HG03045 (cell line): ENCODE measurements around the gene GALNT2.

Source experiments
- ATAC-seq: cut with Tn5 transposase; IDR thresholded peaks from one replicate; pipeline ENCODE4 v1.9.1; 2021; ENCODE audit warnings: mild to moderate bottlenecking, moderate library complexity; ENCODE audit not compliant: unreplicated experiment

Gene GALNT2

DNA sequence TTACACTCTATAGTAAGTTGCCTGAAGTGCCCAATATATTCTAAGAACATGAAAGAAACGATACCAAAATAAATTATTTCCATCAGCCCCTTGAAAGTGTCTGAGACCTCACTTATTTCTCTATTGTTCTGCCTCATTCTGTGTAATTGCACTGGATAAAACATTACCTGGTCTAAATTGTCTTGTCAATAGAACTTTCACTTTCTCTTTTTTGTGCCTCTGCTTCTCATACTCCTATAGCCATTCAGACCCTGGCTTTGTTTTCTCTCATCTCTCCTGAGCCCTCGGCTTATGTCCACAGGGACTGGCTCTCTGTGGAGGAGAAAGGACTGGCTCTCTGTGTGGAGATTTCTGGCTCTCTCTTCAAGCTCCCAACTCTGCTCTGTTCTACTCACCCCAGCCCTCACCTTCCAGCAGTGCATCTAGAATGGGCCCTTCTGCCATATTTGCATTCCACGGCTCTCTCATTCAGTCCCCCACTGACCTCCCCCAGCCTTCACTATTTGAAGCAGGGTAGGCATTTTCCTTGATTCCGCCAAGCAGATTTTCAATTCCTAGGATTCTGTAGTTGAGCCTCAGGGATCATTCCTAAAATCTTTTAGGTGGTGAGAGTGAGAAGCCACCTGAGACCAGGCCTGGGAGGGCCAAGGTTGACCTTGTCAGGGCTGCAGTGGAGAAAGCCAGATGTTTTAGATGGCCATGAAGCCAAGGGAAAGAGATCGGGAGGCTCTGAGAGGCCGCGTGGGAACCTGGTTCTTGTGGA, 15.9 kb upstream of the GALNT2 start:
- no peak for ATAC-seq

DNA sequence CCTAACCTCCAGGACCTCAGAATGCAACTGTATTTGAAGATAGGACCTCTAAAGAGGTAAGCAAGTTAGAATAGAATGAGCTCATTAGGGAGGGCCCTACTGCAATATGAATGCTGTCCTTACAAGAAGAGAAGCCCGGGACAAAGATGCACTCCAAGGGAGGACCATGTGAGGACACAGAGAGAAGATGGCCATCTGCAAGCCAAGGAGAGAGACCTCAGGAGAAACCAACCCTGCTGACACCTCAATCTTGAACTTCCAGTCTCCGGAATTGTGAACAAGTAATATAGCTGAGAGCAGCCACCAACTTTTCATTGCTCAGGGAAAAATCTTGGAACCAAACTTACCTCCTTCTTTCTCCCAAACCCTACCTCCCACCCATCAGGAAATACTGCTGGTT, 15.0 kb upstream of the GALNT2 start:
- no peak for ATAC-seq

DNA sequence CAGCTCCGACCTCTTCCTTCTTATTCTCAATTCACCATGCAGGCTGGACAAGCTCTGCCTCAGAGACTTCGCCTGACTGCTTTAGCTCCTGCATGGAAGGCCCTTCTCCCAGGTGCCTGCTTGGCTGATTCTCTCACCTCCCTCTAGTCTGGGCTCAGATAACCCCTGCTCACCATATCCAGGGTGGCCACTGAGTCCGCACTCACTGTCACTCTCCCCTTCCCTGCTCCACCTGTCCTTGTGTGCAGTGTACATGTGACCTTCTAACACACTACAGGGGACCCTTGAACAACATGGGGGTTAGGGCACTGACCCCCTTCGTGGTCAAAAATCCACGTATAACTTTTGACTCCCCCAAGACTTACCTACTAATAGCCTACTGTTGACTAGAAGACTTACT, 14.4 kb upstream of the GALNT2 start:
- ATAC-seq, result no peak

DNA sequence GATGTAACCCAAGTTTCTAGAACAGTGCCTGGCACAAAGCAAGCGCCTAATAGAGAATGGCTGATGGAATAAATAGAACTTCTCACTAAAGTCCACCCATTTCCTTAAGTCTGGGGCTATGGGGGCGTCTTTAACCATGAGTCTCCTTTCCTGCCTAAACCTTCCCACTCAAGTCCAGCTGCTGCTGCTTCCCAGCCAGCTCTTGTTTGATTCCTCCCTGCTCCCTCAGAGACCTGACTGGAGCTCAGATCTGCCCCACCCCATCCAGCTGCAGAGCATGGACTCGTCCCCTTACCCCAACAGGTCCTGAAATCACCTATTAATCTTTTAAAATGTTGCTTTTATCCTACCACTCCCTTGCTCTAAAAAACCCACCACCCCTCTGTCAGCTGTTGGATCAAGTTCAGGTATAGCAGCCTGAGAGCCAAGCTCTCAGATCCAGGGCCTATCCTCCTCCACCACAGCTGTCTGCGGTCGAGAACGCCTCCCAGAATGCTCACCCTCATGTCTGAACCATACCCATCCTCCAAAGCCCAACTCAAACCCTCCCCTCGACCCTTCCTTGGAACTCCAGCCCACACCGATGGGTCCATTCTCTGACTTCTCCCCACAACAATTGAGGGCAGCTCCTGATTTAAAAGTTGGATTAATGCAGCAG, 12.8 kb upstream of the GALNT2 start:
- ATAC-seq, result no peak

DNA sequence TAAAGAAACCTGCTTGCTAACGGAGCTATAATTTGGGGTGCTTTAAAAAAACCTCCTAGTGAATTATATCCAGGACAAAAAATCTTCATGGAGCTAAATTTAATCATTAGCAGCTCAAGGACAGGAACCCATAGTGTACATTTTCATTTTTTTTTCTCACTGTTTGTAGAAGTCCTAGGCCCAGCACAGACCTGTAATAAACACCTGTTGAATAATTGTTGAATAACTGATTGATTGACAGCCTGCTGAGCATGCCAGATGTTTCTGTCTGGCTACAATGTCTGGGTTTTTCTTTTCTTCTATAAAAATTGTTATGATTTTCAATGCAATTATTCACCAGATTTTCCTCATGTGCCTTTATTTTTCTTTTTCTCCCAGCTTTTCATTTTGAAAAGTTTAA, 10.9 kb upstream of the GALNT2 start:
- no peak for ATAC-seq

DNA sequence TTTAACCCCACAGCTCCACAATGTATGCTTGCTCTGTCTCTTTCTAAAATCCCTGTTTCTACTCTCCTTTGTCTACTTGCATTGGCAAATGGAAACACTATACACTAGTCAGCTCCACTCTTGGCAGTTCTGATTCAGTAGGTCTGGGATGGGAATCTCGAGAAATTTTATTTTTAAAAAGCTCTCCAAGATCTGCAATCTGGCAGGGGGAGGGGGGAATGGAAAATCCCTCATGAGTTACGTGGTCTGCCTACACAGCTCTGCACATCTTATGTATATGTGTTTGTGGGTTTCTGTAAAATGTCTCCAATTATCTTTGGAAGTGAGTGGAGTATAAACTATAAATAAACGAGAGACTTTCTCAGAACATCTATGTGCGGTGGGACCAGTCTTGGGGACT, 9.9 kb upstream of the GALNT2 start:
- ATAC-seq, result no peak

DNA sequence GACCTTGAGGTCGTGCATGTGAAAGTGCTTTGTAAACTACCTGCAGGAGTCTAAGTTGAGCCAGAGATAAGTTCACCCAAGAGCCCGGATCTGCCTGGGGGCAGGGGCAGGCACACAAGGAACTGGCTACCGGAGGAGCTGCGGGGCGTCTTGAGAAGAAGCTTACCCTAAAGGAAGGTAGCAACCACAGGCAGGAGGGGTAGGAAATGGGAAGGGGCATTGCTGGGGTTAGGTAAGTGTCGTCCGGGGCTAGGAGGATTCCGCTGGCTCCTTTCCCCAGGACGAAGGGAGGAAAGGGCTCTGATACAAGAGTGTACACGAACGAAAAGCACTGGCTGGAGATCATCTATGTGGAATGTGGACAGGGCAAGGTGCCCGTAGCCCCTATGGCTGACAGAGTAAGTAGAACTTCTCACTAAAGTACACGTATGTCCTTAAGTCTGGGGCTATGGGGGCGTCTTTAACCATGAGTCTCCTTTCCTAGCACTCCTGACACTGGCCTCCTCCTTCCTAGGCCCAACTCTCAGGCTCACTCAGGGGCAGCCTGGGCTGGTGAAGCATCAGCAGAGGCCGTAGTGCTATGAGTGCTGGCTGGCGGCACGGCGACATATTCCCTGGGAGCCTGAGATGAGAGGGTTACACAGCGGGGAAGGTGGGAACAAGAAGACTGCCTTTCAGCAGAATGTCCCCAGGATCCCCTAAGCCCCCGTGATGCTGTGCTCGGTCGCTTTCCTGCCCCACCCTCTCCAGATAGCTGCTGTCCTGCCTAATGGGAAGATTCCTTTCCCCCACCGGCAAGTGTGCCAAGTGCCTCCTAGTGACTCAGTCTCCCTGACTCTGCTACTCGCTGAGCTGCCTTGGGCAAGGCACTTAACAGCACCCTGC, 9.1 kb upstream of the GALNT2 start:
- no peak for ATAC-seq

DNA sequence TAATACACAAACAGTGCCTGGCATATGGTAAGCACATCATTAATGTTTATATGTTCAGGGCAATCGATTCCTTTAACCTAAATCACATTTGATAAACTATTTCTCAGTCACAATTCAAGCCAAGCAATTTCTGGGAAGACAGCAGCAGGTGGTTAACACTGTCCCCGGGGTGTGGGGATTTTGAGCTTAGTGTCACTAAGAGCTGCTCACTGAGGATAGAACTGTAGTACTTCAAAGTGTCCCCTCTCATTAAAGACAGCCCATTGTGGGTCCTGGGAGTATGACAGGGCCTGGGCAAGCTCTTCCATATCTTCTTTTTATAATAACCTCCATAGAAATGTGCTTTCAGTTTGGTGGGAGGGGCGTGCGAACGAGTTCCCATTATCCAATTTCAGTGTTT, 8.4 kb upstream of the GALNT2 start:
- no peak for ATAC-seq

DNA sequence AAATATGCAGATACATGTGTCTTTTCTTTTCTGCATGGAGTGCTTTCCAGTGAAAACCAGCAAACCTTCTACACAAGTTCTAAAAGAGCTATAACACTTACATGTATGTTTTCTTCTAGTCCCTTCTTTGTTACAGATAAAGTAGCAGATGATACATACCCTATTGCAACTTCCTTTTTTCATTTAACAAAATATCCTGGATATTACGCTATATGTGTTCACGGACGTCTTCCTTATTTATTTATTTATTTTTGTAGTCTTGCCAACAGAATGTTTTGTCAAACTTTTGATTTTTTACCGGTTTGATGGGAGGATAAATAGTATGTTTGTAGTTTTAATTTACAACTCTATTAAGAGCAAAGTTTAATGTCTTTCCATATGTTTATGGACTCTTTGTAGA, 5.2 kb upstream of the GALNT2 start:
- no peak for ATAC-seq

DNA sequence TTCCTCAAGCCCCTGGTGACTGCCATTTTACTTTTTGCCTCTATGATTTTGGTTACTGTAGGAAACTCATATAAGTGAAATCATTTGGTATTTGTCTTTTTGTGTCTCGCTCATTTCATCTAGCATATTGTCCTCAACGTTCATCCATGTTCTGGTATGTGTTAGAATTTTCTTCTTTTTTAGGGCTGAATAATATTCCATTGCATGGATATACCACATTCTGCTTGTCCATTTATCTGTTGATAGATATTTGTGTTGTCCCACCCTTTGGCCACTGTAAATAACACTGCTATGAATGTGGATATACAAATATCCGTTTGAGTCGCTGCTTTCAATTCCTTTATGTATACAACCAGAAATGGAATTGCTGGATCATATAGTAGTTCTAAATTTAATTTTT, 4.5 kb upstream of the GALNT2 start:
- no peak for ATAC-seq

DNA sequence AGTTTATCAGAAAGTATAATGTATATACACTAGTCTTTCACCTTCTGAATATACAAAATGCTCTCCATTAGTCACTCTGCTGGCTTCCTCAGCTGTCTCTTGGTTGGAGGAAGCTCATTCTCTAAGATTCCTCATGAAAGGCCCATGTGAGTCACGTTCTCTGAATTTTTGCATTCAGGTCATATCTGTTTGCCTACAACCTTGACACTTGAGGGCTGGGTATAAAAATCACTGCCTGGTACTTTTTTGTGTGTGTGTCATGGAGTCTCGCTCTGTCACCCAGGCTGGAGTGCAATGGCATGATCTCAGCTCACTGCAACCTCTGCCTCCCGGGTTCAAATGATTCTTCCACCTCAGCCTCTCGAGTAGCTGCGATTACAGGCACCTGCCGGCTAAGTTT, 2.8 kb upstream of the GALNT2 start:
- ATAC-seq, result no peak

DNA sequence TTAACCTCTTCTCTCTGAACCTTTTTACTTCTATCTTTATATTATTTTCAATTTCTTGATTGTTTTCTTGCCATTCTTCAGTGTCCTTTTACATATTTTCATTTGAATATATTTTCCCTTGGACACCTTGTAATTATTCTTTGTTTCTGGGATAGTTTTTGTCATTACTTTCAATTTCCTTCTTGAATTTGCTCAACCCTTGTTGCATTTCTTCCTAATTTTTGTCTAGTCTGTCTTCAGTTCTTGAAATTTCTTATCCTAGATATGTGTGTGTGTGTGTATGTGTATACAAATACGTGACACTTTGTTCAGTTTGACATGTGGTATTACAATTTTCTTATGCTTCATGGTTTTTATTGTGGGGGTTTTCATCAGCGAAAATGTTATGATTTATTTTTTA, 1.9 kb upstream of the GALNT2 start:
- ATAC-seq, result no peak

DNA sequence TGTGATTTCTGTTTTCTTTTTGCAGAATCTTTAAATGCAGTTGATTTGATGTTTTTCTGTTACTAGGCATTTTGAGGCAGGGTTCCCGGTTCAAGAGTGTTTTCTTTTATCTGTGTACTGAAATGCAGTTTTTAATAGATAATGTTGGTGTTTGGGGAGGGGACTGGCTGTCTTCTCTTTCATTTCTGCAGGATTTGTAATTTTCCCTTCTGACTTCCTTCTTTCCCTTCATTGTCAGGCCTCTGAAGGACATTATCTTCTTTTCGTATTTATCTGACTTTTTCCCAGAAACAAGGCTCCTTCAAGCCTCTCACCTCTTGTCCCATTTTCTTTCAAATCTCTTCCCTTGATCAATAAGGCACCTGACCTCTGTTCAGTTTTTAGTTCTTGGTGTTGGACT, 1.5 kb upstream of the GALNT2 start:
- ATAC-seq, result no peak

DNA sequence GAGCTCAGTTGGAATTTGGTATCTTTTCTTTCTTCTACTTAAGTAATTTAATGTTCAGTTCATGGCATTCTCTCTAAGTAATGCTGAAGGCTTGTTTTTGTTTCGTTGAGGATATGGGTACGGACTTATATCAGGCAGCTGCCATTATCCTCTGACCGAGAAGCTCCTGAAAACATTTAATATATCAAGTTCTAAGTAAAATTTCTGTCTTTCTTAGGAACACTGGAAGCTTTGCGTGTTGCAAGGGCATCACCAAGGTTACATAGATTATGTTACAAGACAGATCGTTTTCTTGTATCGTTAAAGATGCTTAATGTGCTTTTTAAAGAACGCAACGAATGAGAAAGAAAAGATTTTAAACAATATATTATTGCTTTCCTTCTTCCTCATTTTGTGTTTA, 1.0 kb upstream of the GALNT2 start:
- ATAC-seq, result no peak

DNA sequence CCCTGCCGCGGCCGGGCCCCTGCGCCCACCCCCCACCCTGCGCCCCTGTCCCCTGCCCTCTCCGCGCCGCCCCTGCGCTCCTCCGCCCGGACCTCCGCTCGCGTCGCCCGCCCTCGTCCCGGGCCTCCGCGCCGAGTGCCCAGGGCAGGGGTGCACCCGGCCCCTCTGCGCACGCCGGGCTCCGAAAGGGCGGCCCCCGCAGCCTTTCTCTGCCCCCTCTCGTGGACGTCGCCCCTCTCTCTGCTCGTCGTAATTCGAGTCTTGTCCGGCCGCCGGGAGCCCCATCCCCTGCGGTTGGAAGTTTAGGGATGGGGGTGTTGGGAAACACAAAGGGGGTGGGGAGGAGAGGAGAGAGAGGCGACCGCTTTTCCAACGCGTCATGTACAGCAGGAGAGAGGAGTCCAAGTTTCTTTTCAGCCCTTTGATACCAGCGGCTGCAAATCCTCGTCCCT, 407 bp downstream of the GALNT2 start:
- peak; percentile 23 for ATAC-seq

DNA sequence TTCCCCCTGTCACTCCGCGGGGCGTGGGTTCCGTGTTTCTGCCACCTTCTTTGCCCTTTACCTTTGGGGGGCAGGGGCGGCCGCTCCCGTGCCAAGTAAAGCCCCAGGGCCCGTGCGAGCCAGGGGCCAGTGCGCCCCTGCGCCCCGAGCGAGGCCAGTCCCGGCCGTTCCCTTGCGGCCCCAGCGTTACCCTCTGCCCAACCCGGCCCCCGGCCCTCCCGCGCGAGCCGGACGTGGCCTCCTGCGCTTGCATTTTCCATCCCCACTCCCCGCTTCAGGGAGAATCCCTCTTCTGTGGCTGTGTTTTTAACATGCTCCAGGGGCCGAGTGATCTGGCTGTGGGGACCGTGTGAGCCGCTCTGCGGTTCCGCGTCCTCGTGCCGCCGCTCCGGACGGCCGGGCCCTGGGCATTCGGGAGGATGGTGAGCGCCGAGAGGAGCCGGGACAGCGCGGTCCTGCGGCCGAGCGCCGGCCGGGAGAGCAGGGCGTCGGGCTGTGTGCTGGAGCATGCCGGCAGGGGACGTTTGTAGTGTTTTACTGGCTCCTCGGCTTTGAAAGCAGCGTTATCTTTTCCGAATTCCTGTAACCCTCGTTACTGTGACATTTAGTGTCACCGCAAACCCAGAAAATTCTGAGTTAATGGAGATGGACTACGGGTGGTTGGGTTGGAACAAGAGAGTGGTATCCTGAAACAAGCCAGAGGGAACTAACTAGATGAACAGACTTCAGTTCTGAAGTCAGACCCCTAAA, 1.0 kb downstream of the GALNT2 start:
- ATAC-seq, result no peak

DNA sequence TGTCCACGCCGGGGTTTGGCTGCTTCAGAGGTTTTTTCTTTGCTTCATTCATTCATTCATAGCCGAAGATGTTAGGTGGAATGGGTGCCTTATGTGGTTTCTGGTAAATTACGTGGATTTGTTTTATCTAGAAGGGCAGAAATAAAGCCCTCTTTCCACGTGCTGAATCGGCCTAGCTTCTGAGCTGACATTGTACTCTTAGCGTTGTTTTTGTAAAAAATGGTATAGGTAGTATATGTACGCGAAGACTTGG, 1.5 kb downstream of the GALNT2 start:
- no peak for ATAC-seq

DNA sequence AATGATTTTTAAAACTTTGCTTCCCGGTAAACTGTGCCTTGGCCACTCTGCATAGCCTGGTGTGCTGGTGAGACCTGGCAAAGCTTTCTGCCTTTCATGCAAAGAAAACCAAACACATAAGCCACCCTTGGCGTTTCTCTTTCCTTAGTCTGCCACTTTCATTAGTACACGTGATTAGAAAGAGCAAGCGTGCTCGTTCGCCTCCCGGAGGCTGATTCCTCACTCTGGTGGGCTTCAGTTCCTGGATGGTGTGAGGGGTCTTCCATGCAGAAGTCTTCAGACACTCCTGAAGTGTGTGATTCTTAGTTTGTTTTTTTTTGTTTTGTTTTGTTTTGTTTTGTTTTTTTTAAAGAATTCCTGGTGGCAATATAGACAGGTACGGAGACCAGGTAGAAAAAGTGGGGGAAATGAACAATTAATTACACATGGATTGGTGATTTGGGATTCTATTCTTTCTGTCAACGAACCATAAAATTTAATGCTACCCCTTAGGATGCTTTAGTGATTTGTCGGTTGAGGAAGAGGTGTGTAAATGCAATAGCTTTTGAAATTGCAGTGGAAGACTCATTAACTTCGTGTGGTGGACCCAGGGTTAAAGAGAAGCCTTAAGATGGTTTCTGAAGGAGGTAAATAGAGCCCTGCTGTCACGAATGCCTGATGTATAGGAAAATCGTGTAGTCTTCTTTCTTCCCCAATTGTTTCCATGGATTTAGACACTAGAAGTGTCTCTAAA, 2.1 kb downstream of the GALNT2 start:
- ATAC-seq, result no peak

DNA sequence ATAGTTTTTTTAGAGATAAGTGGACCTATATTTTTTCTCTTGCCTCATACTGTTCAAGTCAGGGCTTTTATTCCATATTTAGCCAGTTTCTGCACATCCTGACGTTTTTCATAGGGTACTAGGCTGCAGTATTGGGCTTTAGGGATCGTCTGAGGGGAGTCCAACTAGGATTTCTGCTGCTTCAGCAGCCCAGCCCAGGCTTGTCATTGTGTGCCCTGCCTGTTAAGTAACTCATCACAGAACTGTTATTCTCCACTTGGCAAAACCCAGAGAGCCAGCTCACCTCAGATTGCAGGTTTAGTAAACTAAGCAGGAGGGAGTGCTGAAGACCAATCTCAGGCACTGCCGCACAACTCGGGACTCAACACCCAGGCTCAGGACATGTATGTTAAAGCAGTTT, 2.8 kb downstream of the GALNT2 start:
- no peak for ATAC-seq

DNA sequence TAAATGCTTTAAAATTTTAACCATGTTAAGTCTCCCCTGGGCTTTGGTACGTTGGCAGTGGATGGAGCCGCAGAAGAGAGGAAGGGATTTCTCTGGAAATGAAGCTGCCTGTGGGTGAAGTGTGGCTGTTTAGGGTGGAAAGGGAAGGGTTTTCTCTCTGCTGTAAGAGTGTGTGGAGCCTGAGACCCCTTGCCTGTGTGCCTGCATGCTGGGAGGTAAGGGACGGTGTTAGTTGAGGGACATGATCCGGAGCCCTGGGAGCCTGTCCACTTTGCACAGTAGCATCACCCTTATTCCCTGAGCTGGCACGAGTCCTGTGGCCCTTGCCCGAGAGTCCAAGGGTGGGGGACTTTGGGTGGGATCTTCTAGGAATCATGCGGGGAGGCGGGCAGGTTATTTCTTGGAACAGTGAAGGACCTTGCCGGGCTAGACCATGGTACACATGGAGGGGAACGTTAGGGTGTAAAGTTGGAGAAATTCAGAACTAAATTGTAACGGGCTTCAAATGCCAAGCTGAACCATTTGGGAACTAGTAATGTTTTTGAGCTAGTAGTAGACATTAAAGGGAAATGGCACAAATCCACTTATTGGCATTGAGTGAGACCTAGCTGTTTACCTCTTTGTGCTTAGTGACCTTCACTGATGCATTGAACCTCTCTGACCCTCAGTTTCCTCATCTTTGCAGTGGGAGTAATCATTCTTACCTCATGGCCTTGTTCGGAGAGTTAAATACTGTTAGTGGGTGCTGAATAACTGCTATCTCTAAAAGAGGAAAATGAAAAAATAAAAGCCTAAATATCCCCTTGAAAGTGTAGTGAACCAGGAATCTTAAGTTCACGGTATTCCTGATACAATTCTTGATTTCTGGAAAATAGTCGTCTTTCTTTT, 3.5 kb downstream of the GALNT2 start:
- ATAC-seq, result no peak
